GM21367 (cell line): Measurements from ENCODE around the gene TSKU.
"Not testable (repeated sequence)": the region's sequence is repeated elsewhere in the genome, so short reads cannot be mapped to it uniquely, and the experiment has no call there.

Experiments
- ATAC-seq: cut with Tn5 transposase; IDR thresholded peaks from one replicate; pipeline ENCODE4 v1.9.1; 2021; ENCODE audit not compliant: unreplicated experiment

The TSKU gene

DNA sequence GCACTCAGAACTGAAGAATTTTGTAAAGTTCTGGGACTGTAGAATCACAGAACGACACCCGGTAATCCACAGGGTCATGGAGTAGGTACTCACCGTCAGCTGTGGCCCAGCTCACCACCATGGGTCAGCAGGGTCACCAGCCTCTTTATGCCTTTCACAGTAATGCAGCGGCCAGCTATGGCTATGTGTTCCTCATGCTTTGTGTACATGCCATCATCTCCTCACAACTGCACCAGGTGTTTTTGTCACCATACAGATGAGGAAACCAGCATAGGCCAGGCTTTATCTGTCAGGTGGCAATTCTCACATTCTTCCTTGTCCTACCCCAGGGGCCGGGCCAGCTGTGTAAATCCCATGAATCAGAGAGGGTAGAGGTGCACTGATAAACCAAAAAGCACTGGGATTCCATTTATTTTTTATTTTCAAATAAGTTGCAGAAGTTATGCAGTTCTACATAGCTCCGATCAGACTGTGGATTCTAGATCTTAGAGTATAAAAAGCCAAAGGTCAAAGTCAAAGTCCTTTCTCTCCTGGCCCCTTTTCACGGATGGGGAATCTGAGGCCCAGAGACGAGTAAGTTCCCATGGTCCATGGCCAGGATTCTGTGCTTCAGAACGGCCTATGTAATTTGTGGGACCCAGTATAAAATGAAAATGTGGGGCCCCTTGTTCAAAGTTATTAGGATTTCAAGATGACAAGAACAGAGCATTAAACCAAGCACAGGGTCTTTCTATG lies 17.5 kb downstream of the TSKU start:
- ATAC-seq = no peak

DNA sequence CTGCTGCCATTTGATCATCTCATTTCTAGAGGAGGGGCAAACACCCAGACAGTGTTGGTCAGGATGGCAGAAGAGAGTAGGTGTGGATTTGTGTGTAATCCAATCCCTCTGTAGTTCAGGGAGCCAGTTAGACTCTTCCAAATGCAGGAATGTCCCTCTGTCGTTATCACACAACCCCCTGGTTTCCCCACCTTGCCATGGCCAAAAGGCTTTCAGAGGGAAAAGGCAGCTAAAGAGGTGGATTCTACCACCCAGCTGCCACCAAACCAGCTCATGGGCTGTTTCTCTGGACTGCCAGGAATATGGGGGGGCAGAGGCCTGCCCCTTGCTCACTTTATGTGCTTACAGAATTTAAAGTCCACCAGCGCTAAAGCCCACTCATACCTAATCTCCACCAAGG lies 18.1 kb downstream of the TSKU start:
- ATAC-seq = no peak

DNA sequence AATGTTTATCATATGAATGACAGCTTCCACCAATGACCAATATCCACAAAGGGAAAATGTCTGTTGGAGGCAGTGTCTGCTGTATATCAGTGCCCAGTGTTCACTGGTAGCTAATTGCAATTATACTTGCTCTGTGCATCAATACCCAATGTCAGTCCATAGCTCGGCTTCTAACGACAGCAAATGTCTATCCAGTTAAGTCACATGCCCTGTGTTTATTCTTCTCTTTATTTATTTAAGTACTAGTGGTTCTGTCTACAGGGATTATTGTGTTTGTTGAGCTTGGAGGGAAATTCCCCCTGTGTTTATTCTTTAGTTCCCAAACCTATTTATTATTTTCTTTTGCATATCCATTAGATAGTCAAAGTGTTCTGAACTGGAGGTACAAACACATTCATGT lies 18.6 kb downstream of the TSKU start:
- ATAC-seq = no peak

DNA sequence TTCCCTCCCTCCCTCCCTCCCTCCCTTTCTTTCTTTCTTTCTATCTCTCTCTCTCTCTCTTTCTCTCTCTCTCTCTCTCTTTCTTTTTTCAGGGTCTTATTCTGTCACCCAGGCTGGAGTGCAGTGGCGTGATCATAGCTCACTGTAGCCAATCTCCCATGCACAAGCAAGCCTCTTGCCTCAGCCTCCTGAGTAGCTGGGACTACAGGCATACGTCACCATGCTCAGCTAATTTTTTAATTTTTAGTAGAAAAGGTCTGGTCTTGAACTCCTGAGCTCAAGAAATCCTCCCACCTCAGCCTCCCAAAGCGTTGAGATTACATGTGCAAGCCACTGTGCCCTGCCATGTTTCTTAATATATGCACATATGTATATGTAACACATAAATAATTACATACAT lies 19.0 kb downstream of the TSKU start:
- ATAC-seq = no peak

DNA sequence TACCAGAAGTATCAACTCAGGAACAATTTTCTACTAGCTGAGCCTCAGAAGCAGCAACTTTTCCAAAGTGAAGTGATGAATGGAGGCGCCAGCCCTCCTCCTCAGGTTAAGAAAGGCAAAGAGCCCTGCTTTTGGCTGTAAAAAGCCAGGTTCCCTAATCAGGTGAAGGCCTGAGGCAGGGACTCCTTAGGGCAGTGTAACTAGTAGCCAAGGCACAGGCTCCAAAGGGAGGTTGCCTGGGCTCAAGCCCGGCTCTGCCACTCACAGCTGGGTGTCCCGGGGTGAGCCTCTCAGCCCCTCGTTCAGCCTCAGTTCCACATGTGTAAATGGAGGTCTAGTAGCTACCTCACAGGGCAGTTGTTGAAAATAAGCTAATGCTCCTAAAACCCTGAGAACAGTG lies 19.5 kb downstream of the TSKU start:
- ATAC-seq = no peak

DNA sequence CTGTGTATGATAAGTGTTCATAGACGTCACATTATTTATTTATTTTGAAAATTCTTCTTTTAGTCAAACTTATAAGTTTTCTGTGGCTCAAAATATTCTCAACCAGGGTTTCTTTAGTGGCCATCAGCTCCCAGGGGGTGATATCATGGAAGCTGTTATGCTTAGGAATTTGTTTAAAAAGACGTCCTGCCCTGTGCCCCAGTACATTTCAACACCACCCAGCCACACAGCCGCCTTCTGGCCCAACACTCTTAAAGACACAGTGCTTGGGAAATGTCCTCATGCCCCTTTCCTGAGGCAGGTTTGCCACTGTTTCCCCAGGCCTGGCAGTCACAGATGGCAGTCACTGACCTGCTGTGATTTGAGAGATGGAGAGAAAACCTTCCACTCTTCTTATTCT lies 19.9 kb downstream of the TSKU start:
- ATAC-seq = no peak

DNA sequence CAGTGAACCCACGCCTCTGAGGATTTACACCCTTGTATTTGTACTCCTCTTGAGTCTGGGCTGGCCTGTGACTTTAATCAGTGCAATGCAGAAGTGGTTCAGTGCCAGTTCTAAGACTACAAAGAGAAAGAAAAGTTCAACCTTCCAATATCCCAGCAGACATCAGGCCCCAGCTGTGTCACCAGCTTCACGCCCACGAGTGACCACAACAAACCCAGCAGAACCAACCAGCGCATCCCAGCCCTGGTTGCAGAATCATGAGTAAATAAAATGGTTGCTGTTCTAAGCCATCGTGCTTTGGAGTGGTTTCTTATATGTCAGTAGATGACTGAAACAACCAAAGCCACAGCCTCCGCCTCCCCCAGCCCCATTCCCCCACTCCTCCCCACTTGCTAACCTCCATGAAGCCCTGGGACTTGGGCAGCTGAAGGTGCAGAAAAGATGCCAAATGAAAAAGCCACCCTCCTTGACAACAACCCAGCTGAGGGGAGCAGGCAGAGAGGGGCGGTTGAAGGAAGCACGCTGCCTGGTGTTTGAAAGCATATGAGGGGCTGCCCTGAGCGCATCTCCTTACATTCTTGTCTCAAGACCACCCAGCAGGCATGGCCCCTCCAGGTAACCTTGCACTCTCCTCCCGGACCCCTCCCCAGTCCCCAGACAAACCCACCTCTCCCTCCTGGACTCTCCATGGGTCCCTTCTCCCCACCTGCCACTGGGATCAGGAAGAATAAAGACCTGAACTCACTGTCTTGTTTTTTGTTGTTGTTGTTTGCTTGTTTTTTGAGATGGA lies 20.9 kb downstream of the TSKU start:
- ATAC-seq = no peak

DNA sequence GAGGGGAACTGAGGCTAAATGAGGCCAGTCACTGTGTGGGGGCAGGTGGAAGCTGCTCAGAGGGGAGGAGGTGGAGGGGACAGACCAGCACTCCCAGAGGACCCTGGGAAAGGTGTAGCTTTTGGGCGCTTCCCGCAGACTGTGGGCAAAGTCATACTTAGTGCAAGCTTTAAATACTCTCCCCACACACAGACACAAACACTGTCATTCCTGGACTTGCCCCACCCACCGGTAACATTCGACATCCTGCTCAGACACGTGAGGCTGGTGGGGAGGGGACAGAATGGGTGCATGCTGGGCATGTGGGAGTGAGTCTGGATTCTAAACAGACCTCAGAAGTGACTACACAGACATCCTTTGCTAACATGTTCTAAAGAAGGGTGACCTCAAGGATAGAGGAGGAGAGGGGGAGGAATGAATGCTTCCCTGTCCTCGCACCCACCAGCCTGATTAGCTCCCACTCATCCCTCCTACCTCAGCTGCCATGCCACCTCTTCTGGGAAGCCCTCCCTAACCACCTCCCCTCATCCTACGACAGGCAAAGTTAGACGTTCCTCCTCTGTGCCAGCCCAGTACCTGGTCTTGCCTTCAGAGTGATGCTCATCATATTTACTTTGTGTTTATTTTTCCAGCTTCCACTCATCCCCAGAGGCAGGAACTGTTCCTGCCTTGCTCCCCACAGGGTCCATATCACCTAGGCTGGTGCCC lies 22.2 kb downstream of the TSKU start:
- ATAC-seq = no peak

DNA sequence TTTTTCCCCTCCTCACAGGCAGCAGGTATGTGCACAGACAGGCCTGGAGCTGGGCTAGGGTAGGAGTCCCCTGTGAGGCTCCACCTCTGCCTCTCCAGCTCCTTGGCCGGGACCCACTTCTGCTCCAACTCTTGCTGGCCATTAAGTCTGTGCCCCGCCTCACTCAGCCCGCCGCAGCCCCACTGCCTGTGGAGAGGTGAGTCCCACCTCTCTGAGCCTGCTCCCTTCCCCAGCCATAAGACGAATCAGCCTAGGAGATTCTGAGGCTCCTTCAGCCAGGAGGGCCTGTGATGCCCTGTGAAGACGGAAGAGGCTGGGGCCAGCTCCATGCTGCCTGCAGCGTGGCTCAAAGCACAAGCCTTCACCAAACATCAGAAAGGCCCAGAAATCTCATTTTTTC lies 23.0 kb downstream of the TSKU start:
- no peak for ATAC-seq

DNA sequence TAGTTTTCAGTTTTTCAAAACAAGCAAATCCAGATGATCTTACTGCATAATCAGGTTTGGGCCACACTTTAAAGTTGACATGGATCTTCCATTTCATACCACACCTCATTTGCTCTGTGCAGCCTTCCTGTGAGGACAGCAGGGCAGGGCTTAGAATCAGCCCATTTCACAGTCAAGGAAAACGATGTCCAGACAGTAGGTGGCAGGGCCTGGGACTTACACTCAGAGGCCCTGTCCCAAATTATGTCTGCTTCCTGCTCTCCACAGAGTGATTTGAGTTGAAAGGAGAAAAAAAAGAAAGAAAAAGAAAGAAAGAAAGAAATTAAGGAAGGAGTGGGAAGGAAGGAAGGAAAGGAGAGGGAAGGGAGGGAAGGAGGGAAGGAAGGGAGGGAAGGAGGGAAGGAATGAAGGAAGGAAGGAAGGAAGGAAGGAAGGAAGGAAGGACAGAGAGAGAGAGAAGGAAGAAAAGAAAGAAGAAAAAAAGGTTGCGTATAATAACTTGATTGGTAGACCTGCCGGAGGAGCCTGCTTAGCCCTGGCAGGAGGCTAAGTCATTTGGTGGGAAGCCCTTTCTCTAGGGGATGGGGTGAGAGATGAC lies 23.6 kb downstream of the TSKU start:
- ATAC-seq = no peak

DNA sequence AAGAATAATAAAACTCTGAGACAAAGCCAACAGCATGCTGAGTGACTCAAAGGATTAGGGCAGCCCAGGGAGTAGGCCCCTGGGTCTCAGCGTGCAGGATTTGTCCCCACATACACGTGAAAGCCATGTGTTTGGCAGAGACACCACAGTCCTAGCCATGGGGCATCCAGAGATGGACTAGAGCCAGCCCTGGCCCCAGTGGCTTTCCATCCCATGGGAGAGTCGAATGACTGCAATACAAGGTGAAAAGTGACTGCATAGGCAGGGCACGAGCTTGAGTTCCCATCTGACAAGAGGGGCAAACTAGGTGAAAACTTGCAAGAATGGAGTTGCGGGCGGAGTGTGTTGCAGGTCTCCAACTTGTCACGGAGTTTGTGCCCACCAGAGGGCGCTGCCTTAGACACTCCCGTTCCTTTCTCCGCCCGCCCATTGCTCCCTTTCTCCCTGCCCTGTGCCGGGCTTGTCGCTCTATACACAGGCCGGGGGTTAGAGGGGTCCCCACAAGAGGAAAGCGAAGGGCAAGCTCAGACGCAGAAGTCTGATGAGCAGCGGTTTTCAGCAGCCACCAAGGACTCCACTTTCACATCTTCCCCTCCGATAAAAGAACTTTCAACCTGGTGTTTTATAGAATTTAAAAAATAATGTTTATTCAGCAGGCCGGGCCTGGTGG lies 24.2 kb downstream of the TSKU start:
- no peak for ATAC-seq

DNA sequence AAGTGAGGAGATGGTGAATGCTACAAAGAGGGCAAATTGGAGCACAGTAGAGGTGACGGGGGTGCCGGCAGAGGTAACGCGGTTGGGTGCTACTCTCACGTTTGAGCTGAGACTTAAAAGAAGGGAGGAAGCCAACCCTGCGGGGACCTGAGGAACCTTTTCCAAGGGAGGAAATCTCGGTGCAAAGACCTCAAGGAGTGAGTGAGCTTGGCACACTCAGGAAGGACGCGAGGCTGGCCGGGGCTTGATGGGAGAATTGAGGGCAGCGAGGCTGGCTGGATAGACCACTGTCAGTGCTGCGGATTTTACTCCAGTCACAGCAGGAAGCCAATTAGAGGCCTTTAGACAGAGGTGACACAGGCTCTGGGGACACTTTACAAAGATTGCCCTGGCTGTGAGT lies 25.0 kb downstream of the TSKU start:
- no peak for ATAC-seq

DNA sequence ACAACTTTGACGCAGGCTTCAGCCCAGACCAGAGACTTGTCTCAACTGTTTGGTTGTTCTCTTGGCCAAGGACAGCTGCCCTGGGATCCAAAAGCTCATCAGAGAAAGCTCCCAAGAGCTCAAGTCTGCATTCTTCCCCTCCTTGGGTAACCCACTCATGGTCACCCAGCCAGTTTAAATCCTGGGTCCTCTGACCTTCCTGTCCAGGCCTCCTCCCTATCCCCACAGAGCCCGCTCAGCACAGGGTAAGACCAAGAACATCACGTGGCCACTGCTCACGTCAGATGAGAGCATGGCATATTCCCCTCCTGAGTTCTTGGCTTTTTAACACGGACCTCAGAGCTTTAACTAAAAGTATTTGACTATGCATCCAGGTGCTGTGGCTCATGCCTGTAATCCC lies 25.8 kb downstream of the TSKU start:
- ATAC-seq = no peak

DNA sequence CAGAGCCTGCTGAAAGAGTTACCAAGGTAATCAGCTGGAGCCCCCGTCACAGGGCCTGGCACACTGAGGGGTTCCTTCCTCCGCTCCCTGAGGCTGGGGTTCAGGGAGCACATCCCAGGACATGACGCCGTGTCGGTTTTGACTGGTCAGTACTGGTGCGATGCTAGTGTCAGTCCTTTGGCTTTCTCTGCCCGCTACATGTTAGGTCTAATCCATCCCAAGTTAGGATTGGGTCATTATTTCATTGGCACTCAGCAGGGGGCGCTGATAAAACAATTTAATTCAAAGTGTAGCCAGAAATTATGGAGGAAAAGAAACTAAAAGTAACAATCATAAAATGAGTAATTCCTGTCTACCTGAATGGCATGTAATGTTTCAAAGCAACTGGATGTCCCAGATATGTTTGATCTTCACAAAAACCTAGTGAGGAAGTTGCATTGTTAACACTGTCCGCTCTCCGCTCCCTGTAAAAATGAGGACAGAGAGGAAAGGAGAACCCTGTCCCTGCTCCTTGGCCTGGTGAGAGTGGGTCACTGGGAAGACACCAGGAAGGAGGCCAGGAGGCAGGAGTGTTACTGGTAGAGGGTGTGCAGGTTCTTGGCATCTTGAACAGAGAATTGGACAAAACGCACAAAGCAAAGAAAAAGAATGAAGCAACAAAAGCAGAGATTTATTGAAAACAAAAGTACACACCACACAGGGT lies 27.1 kb downstream of the TSKU start:
- ATAC-seq = no peak

DNA sequence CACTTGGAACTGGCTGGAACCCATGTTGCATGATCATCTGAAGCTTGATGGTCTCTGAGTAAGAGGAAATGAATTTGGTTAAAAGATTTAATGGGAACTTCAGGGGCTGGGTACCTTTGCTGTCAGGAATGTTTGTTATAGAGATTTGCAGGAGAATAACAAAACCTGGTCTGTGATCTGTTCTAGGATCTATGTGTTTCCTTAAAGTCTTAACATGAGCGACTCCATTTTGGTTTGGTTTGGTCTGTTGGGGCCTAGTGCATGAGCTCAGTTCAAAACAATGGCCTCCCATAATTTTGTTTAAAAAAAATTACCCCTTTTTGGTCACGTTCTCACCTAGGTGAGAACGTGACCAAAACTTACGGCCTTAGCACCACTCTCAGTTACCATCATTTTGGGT lies 28.1 kb downstream of the TSKU start:
- ATAC-seq = no peak

DNA sequence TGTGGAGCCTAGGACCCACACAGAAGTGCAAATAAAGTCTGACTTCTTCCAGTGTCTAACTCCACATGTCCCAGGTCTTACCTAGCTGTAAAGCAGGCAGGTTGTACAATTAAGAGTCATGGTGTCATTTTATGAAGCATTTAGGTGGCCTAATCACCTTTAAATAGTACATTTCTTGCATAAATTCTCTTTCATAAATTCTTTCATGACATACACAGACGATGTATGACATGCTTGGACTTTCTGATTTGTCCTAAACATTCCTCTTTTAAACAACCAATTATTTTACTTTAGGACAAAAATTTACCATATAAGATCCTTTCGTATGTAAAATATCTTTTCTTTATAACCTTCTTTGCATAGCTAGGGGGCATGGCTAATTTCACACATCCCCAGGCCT lies 31.3 kb downstream of the TSKU start:
- no peak for ATAC-seq

DNA sequence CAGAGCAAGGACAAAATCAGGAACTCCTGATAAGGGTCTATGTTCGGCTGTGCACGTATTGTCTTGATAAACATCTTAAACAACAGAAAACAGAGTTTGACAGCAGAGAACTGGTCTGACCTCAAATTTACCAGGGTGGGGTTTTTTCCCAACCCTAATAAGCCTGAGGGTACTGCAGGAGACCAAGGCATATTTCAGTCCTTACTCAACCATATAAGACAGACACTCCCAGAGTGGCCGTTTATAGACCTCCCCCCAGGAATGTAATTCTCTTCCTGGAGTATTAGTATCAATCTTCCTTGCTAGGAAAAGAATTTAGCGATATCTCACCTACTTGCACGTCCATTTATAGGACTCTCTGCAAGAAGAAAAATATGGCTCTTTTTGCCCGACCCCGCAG lies 32.5 kb downstream of the TSKU start:
- not testable (repeated sequence) for ATAC-seq

DNA sequence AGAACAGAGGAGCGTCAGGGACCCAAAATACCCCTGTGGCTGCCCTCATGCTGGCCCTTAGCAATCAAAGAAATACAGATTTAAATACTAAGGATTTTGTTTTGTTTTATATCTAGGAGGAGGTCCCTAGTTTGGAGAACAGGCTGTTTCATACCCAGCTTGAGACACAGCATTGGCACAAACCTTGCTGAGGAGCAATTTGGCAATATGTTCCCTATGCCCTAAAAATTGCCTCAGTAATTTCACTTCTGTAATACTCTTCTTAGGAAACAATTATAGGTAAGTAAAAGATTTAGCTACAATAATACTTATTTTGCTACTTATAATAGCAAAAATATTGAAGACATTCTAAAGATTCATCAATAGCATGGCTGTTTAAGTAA lies 37.0 kb downstream of the TSKU start:
- ATAC-seq = no peak

DNA sequence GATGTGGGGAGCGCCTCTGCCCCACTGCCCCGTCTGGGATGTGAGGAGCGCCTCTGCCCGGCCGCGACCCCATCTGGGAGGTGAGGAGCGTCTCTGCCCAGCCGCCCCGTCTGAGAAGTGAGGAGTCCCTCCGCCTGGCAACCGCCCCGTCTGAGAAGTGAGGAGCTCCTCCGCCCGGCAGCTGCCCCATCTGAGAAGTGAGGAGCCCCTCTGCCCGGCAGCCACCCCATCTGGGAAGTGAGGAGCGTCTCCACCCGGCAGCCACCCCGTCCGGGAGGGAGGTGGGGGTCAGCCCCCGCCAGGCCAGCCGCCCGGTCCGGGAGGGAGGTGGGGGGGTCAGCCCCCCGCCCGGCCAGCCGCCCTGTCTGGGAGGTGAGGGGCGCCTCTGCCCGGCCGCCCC lies 38.2 kb downstream of the TSKU start:
- not testable (repeated sequence) for ATAC-seq

DNA sequence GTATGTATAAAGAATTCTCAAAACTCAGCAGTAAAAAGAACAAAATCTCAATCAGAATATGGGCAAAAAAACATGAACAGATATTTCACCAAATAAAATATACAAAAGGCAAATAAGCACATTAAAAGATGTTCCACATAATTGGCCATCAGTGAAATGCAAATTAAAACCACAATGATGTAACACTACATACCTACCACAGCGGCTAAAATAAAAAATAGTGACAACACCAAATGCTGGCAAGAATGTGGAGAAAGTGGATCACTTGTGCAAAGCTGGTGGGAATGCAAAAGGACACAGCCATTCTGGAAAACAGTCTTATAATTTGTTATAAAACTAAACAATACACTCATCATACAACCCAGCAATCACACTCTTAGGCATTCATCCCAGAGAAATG lies 39.2 kb downstream of the TSKU start:
- ATAC-seq = no peak
